ENCODE data around the gene BLNK. TPM values are rescaled to one million over a fixed set of nuclear protein-coding genes. Genes with fewer than 3 reads are reported as not detected.

BLNK gene
- polyA plus RNA-seq, 2 of the 4 experiments (the other 2 are of a cell fraction): not detected

DNA sequence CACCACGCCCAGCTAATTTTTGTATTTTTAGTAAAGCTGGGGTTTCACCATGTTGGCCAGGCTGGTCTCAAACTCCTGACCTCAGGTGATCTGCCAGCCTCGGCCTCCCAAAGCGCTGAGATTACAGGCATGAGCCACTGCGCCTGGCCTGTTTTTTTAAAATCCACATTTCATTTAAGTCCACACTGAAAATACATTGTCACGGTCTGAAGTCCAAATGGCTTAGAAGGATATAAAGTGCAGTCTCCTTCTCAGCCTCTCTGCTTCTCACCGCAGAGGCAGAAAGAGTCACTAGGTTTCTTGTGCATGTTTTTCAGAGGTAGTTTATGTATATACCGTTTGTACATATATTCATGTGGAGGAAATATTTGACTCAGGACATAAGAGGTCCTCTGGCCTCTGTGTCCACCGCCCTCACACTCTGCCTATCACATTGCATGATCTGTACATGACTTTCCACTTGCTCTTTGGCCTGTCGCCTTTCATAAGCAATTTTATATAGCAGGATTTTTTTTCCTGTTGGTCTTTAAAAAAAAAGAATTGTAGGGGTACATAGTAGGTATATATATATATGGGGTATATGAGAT, 42.9 kb downstream of the BLNK start:
- Histone ChIP-seq H3K4me1 (no peaks in the 10 kb centered on the region), H3K4me2 (no peak overlapping the region), H3K9me3 (no peaks in the 10 kb centered on the region), H3K27ac (no peak overlapping the region), H3K4me3 (no peak overlapping the region)
- FAIRE-seq (no peak), ATAC-seq (no peak), DNase-seq (ENCODE audit: low read depth in 1 of 2, low spot score in 1 of 2) (no peak)
- POLR2A ChIA-PET: interaction anchor here (0.6 kb wide), 1 partner anchor 33 kb away, joined by 3 read pairs; no protein-coding TSS in a partner anchor
- CTCF ChIA-PET: interaction anchor here (1.1 to 3.9 kb wide), 21 partner anchors 9 to 217 kb away, joined by 3 to 45 read pairs (median 7); partner anchors contain the start of gene ZNF518A
- 67% methylated on average over 9 of the region's 9 CpGs for WGBS (ENCODE audit: missing lambda C conversion rate)
- TF ChIP-seq HOXB13 (CRISPR knock-in tag; IDR thresholded peaks at IDR 0.05; ENCODE audit: low read depth) (no peak), HOXB5 (CRISPR knock-in tag; IDR thresholded peaks at IDR 0.05) (no peak), RCOR1 (IDR thresholded peaks at IDR 0.05; ENCODE audit: low read depth, low read length) (no peak), EP300 (IDR thresholded peaks at IDR 0.05) (no peak), POLR2AphosphoS2 (conservative IDR thresholded peaks at IDR 0.05; ENCODE audit: low read length) (no peak), FOSB (CRISPR knock-in tag; IDR thresholded peaks at IDR 0.05) (no peak), FOXS1 (CRISPR knock-in tag; IDR thresholded peaks at IDR 0.05) (no peak)
- TF ChIP-seq, protein P1, sequence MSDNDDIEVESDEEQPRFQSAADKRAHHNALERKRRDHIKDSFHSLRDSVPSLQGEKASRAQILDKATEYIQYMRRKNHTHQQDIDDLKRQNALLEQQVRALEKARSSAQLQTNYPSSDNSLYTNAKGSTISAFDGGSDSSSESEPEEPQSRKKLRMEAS (IDR thresholded peaks at IDR 0.05): no peak

DNA sequence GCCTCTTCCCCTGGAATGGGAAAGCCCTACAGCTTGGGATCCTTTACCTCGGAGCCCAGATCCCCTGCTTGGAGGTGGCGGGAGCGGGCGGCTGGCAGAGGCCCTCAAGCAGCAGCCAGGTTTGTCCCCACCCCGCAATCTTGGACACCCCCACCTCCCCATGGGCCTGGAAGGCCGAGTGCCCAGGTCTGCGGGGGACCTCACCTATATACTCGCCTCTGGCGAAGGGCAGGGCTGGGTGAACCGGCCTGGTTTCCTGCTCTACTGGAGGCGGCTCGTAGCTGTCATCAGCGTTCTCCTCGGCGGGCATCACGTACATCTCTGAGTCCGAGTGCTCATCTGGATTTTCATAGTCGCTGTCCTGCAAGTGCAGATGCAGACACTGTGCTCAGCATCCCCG, 44.2 kb downstream of the BLNK start:
- 81% methylated on average over 19 of the region's 19 CpGs for whole genome bisulfite sequencing (ENCODE audit: missing lambda C conversion rate)

More for the DNA sequence above, 44.2 kb downstream of the BLNK start:
- H3K9me3 ChIP-seq: no peaks in the 10 kb centered on the region
- no peak overlapping the region for H3K27ac ChIP-seq
- no peak for FAIRE-seq
- H3K4me2 ChIP-seq: no peak overlapping the region
- H3K4me3 ChIP-seq: no peak overlapping the region
- ATAC-seq: no peak
- POLR2A ChIA-PET: interaction anchor here (0.5 kb wide), 1 partner anchor 89 kb away, joined by 6 read pairs; no protein-coding TSS in a partner anchor
- H3K4me1 ChIP-seq: no peaks in the 10 kb centered on the region
- no peak for DNase-seq (ENCODE audit: low read depth in 1 of 2, low spot score in 1 of 2)
- no peak for TF ChIP-seq HEYL (CRISPR knock-in tag; IDR thresholded peaks at IDR 0.05)
- TF ChIP-seq, protein P2, sequence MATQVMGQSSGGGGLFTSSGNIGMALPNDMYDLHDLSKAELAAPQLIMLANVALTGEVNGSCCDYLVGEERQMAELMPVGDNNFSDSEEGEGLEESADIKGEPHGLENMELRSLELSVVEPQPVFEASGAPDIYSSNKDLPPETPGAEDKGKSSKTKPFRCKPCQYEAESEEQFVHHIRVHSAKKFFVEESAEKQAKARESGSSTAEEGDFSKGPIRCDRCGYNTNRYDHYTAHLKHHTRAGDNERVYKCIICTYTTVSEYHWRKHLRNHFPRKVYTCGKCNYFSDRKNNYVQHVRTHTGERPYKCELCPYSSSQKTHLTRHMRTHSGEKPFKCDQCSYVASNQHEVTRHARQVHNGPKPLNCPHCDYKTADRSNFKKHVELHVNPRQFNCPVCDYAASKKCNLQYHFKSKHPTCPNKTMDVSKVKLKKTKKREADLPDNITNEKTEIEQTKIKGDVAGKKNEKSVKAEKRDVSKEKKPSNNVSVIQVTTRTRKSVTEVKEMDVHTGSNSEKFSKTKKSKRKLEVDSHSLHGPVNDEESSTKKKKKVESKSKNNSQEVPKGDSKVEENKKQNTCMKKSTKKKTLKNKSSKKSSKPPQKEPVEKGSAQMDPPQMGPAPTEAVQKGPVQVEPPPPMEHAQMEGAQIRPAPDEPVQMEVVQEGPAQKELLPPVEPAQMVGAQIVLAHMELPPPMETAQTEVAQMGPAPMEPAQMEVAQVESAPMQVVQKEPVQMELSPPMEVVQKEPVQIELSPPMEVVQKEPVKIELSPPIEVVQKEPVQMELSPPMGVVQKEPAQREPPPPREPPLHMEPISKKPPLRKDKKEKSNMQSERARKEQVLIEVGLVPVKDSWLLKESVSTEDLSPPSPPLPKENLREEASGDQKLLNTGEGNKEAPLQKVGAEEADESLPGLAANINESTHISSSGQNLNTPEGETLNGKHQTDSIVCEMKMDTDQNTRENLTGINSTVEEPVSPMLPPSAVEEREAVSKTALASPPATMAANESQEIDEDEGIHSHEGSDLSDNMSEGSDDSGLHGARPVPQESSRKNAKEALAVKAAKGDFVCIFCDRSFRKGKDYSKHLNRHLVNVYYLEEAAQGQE (IDR thresholded peaks at IDR 0.05): no peak
- TF ChIP-seq GATA3 (IDR thresholded peaks at IDR 0.05; ENCODE audit: borderline replicate concordance): no peak
- TF ChIP-seq KDM5A (IDR thresholded peaks at IDR 0.05): no peak
- TF ChIP-seq, protein P3, sequence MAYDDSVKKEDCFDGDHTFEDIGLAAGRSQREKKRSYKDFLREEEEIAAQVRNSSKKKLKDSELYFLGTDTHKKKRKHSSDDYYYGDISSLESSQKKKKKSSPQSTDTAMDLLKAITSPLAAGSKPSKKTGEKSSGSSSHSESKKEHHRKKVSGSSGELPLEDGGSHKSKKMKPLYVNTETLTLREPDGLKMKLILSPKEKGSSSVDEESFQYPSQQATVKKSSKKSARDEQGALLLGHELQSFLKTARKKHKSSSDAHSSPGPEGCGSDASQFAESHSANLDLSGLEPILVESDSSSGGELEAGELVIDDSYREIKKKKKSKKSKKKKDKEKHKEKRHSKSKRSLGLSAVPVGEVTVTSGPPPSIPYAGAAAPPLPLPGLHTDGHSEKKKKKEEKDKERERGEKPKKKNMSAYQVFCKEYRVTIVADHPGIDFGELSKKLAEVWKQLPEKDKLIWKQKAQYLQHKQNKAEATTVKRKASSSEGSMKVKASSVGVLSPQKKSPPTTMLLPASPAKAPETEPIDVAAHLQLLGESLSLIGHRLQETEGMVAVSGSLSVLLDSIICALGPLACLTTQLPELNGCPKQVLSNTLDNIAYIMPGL (CRISPR knock-in tag; IDR thresholded peaks at IDR 0.05; ENCODE audit: borderline replicate concordance): no peak
- TF ChIP-seq BHLHE40 (IDR thresholded peaks at IDR 0.05; ENCODE audit: low read depth, low read length): no peak
- TF ChIP-seq RCOR1 (IDR thresholded peaks at IDR 0.05; ENCODE audit: low read depth, low read length): no peak
- no peak for TF ChIP-seq POLR2A (IDR thresholded peaks at IDR 0.05; ENCODE audit: low read length)
- TF ChIP-seq, protein P4, sequence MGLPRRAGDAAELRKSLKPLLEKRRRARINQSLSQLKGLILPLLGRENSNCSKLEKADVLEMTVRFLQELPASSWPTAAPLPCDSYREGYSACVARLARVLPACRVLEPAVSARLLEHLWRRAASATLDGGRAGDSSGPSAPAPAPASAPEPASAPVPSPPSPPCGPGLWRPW (IDR thresholded peaks at IDR 0.05): no peak
- TF ChIP-seq EHF (CRISPR knock-in tag; IDR thresholded peaks at IDR 0.05): no peak
- TF ChIP-seq, protein P5, sequence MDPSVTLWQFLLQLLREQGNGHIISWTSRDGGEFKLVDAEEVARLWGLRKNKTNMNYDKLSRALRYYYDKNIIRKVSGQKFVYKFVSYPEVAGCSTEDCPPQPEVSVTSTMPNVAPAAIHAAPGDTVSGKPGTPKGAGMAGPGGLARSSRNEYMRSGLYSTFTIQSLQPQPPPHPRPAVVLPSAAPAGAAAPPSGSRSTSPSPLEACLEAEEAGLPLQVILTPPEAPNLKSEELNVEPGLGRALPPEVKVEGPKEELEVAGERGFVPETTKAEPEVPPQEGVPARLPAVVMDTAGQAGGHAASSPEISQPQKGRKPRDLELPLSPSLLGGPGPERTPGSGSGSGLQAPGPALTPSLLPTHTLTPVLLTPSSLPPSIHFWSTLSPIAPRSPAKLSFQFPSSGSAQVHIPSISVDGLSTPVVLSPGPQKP (IDR thresholded peaks at IDR 0.05; ENCODE audit: low read depth, low read length): no peak
- TF ChIP-seq FOSB (CRISPR knock-in tag; IDR thresholded peaks at IDR 0.05): no peak
- TF ChIP-seq HDAC2 (IDR thresholded peaks at IDR 0.05): no peak
- TF ChIP-seq, protein P6, sequence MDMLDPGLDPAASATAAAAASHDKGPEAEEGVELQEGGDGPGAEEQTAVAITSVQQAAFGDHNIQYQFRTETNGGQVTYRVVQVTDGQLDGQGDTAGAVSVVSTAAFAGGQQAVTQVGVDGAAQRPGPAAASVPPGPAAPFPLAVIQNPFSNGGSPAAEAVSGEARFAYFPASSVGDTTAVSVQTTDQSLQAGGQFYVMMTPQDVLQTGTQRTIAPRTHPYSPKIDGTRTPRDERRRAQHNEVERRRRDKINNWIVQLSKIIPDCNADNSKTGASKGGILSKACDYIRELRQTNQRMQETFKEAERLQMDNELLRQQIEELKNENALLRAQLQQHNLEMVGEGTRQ (IDR thresholded peaks at IDR 0.05): no peak
- TF ChIP-seq MYC (IDR thresholded peaks at IDR 0.05; ENCODE audit: borderline replicate concordance, low read length): no peak
- TF ChIP-seq CBX2 (IDR thresholded peaks at IDR 0.05; ENCODE audit: borderline replicate concordance, low read depth): no peak
- TF ChIP-seq, protein P7, sequence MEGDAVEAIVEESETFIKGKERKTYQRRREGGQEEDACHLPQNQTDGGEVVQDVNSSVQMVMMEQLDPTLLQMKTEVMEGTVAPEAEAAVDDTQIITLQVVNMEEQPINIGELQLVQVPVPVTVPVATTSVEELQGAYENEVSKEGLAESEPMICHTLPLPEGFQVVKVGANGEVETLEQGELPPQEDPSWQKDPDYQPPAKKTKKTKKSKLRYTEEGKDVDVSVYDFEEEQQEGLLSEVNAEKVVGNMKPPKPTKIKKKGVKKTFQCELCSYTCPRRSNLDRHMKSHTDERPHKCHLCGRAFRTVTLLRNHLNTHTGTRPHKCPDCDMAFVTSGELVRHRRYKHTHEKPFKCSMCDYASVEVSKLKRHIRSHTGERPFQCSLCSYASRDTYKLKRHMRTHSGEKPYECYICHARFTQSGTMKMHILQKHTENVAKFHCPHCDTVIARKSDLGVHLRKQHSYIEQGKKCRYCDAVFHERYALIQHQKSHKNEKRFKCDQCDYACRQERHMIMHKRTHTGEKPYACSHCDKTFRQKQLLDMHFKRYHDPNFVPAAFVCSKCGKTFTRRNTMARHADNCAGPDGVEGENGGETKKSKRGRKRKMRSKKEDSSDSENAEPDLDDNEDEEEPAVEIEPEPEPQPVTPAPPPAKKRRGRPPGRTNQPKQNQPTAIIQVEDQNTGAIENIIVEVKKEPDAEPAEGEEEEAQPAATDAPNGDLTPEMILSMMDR (IDR thresholded peaks at IDR 0.05): no peak
- TF ChIP-seq, protein P8, sequence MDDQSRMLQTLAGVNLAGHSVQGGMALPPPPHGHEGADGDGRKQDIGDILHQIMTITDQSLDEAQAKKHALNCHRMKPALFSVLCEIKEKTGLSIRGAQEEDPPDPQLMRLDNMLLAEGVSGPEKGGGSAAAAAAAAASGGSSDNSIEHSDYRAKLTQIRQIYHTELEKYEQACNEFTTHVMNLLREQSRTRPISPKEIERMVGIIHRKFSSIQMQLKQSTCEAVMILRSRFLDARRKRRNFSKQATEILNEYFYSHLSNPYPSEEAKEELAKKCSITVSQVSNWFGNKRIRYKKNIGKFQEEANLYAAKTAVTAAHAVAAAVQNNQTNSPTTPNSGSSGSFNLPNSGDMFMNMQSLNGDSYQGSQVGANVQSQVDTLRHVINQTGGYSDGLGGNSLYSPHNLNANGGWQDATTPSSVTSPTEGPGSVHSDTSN (IDR thresholded peaks at IDR 0.05): no peak
- no peak for TF ChIP-seq ZNF302 (CRISPR knock-in tag; IDR thresholded peaks at IDR 0.05)
- no peak for TF ChIP-seq ZSCAN20 (CRISPR knock-in tag; IDR thresholded peaks at IDR 0.05)
- CTCF ChIA-PET: interaction anchor here (0.6 to 3.6 kb wide), 8 partner anchors 14 to 112 kb away, joined by 3 to 15 read pairs (median 4); no protein-coding TSS in a partner anchor
